ENCODE measurements around the gene TNNI3K. TPM values are rescaled to one million over a fixed set of nuclear protein-coding genes. Genes with fewer than 3 reads are reported as not detected.
A peak's percentile ranks its signal among the peaks of the same experiment; 100 is the strongest.

Gene TNNI3K
- total and polyA plus RNA-seq, 10 of the 15 experiments (the other 5 are each of a cell fraction or from before 2014, with no cell fraction given), result 0.14 to 1.6 (median 0.44) TPM; not detected in 4

DNA sequence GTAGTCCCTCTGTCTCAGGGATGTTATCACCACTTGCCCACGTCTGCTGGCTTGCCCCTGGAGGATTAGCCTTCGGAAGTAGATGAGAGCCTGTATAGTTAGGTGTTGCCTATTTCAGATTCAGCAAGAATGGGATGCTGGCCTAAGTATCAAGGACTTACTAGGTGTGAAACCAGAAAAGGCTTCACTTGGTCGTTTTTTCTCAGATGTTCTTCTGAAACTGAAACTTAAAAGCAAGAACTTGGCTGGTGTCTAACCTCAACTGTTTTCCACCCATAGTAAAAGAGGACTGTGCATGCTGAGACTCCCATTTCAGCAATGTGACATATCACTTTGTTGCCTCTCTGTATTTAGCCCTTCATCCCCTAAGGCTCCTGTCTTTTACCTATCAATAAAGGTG, 344.2 kb downstream of the TNNI3K start:
- Histone ChIP-seq H3K27me3 (replicated peaks in 1 of 2; ENCODE audit: control insufficient read depth in 2 of 2, insufficient read depth in 2 of 2, low read length in 1 of 2) (no peaks in the 10 kb centered on the region), H3K4me1 (ENCODE audit: control insufficient read depth, insufficient read depth, low read length) (peaks cover 6% of the 10 kb centered on the region; the same call in 1 of the 2 replicates), H3K79me2 (ENCODE audit: control insufficient read depth, insufficient read depth, low read length) (no peaks in the 10 kb centered on the region), H3K36me3 (ENCODE audit: control insufficient read depth in 2 of 2, insufficient read depth in 2 of 2, low read length in 1 of 2) (no peaks in the 10 kb centered on the region), H3K9ac (ENCODE audit: control insufficient read depth, insufficient read depth, low read length) (no peak overlapping the region), H3K27ac (ENCODE audit: control insufficient read depth, insufficient read depth) (no peak overlapping the region), H3K4me3 (no peak overlapping the region), H3K9me3 (replicated peaks; ENCODE audit: control insufficient read depth, insufficient read depth, low read length) (no peaks in the 10 kb centered on the region), H4K20me1 (ENCODE audit: control insufficient read depth, insufficient read depth) (no peaks in the 10 kb centered on the region), H3K4me2 (ENCODE audit: control insufficient read depth, insufficient read depth) (peak overlapping the region; percentile 51; the same call in 1 of the 2 replicates), H2AFZ (ENCODE audit: control insufficient read depth, low read depth, low read length) (no peak overlapping the region)
- no TSS peak for BruUV-seq (replicated peaks)
- DNase-seq (ENCODE audit: low read depth, low spot score), result peak; percentile 65
- 12% methylated on average over 3 of the region's 3 CpGs for WGBS (ENCODE audit: insufficient coverage, insufficient replicate concordance, low lambda C conversion rate, missing lambda C conversion rate)
- POLR2A ChIA-PET, result no interaction called here
- CTCF ChIA-PET, result interaction anchor here (0.7 to 1.7 kb wide), 3 partner anchors 20 to 154 kb away, joined by 3 to 4 read pairs (median 3); partner anchors contain the start of genes CRYZ and TYW3
- RAD21 ChIA-PET (ENCODE audit: unreplicated experiment), result interaction anchor here (0.6 kb wide), 1 partner anchor 14 kb away, joined by 3 read pairs; no protein-coding TSS in a partner anchor
- FAIRE-seq, result peak; percentile 94
- peak; percentile 98 for ATAC-seq
- SMC1A ChIA-PET (ENCODE audit: uncharacterized antibody, unreplicated experiment), result interaction anchor here (0.9 to 1.5 kb wide), 2 partner anchors 37 to 110 kb away, joined by 3 to 5 read pairs; no protein-coding TSS in a partner anchor
- intact Hi-C loops (cut with micrococcal nuclease; ENCODE audit: unreplicated experiment) (loop anchor here (5.0 kb wide), 1 partner anchor 103 kb away; no protein-coding TSS in a partner anchor), in situ Hi-C loops (cut with MboI) (no loop called here)
- TF ChIP-seq TCF7 (IDR thresholded peaks at IDR 0.05; ENCODE audit: borderline replicate concordance), result no peak
- TF ChIP-seq, protein P1, sequence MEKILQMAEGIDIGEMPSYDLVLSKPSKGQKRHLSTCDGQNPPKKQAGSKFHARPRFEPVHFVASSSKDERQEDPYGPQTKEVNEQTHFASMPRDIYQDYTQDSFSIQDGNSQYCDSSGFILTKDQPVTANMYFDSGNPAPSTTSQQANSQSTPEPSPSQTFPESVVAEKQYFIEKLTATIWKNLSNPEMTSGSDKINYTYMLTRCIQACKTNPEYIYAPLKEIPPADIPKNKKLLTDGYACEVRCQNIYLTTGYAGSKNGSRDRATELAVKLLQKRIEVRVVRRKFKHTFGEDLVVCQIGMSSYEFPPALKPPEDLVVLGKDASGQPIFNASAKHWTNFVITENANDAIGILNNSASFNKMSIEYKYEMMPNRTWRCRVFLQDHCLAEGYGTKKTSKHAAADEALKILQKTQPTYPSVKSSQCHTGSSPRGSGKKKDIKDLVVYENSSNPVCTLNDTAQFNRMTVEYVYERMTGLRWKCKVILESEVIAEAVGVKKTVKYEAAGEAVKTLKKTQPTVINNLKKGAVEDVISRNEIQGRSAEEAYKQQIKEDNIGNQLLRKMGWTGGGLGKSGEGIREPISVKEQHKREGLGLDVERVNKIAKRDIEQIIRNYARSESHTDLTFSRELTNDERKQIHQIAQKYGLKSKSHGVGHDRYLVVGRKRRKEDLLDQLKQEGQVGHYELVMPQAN (conservative IDR thresholded peaks at IDR 0.05), result no peak
- TF ChIP-seq, protein P2, sequence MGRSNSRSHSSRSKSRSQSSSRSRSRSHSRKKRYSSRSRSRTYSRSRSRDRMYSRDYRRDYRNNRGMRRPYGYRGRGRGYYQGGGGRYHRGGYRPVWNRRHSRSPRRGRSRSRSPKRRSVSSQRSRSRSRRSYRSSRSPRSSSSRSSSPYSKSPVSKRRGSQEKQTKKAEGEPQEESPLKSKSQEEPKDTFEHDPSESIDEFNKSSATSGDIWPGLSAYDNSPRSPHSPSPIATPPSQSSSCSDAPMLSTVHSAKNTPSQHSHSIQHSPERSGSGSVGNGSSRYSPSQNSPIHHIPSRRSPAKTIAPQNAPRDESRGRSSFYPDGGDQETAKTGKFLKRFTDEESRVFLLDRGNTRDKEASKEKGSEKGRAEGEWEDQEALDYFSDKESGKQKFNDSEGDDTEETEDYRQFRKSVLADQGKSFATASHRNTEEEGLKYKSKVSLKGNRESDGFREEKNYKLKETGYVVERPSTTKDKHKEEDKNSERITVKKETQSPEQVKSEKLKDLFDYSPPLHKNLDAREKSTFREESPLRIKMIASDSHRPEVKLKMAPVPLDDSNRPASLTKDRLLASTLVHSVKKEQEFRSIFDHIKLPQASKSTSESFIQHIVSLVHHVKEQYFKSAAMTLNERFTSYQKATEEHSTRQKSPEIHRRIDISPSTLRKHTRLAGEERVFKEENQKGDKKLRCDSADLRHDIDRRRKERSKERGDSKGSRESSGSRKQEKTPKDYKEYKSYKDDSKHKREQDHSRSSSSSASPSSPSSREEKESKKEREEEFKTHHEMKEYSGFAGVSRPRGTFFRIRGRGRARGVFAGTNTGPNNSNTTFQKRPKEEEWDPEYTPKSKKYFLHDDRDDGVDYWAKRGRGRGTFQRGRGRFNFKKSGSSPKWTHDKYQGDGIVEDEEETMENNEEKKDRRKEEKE (IDR thresholded peaks at IDR 0.05), result no peak
- no peak for TF ChIP-seq RBBP5 (conservative IDR thresholded peaks at IDR 0.05)
- no peak for TF ChIP-seq SMARCA5 (IDR thresholded peaks at IDR 0.05)
- TF ChIP-seq RUNX3 (IDR thresholded peaks at IDR 0.05; ENCODE audit: low read length), result peak; percentile 66
- TF ChIP-seq, protein P3, sequence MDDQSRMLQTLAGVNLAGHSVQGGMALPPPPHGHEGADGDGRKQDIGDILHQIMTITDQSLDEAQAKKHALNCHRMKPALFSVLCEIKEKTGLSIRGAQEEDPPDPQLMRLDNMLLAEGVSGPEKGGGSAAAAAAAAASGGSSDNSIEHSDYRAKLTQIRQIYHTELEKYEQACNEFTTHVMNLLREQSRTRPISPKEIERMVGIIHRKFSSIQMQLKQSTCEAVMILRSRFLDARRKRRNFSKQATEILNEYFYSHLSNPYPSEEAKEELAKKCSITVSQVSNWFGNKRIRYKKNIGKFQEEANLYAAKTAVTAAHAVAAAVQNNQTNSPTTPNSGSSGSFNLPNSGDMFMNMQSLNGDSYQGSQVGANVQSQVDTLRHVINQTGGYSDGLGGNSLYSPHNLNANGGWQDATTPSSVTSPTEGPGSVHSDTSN (IDR thresholded peaks at IDR 0.05; ENCODE audit: insufficient replicate concordance, low read depth, low read length), result no peak
- TF ChIP-seq, protein P4, sequence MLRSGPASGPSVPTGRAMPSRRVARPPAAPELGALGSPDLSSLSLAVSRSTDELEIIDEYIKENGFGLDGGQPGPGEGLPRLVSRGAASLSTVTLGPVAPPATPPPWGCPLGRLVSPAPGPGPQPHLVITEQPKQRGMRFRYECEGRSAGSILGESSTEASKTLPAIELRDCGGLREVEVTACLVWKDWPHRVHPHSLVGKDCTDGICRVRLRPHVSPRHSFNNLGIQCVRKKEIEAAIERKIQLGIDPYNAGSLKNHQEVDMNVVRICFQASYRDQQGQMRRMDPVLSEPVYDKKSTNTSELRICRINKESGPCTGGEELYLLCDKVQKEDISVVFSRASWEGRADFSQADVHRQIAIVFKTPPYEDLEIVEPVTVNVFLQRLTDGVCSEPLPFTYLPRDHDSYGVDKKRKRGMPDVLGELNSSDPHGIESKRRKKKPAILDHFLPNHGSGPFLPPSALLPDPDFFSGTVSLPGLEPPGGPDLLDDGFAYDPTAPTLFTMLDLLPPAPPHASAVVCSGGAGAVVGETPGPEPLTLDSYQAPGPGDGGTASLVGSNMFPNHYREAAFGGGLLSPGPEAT (IDR thresholded peaks at IDR 0.05; ENCODE audit: low read depth), result peak; percentile 31; the same call in 1 of the 2 replicates
- TF ChIP-seq IKZF2 (IDR thresholded peaks at IDR 0.05), result peak; percentile 44 to 49; a peak in 2 of 4 replicates
- TF ChIP-seq CBFB (IDR thresholded peaks at IDR 0.05; ENCODE audit: low read depth), result no peak
- no peak for TF ChIP-seq BCL11A (IDR thresholded peaks at IDR 0.05; ENCODE audit: low read depth, low read length)
- TF ChIP-seq, protein P5, sequence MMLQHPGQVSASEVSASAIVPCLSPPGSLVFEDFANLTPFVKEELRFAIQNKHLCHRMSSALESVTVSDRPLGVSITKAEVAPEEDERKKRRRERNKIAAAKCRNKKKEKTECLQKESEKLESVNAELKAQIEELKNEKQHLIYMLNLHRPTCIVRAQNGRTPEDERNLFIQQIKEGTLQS (IDR thresholded peaks at IDR 0.05; ENCODE audit: borderline replicate concordance, extremely low read depth, low read depth, low read length), result no peak

All from GM12878 (cell line).